ENCODE data around the gene POLDIP2.

POLDIP2 gene

GRCh38 chr17:28357061-28357900, at the start of gene POLDIP2:
TSS of gene POLDIP2 (minus strand) at chr17:28357527. CDS start at chr17:28357448, 79 bp downstream.
- peak; percentile 87 for DNase-seq (ENCODE audit: low spot score)

- no peak for DNase-seq (ENCODE audit: low spot score)
These were observed 49.1 kb upstream of the POLDIP2 start for GRCh38 chr17:28406473-28406814.

GRCh38 chr17:28405632-28406472, 48.5 kb upstream of the POLDIP2 start, which contains the start of gene SLC46A1:
TSS of gene SLC46A1 (minus strand) at chr17:28406212. CDS start at chr17:28406114, 98 bp downstream.
- DNase-seq (ENCODE audit: low spot score): no peak

- DNase-seq (ENCODE audit: low spot score): no peak
These were observed 47.7 kb upstream of the POLDIP2 start for GRCh38 chr17:28404812-28405570.

GRCh38 chr17:28404461-28404811, 47.1 kb upstream of the POLDIP2 start:
- DNase-seq (ENCODE audit: low spot score): no peak

GRCh38 chr17:28404007-28404406, 46.7 kb upstream of the POLDIP2 start:
- no peak for DNase-seq (ENCODE audit: low spot score)

GRCh38 chr17:28402844-28403243, 45.5 kb upstream of the POLDIP2 start:
- no peak for DNase-seq (ENCODE audit: low spot score)

GRCh38 chr17:28402224-28402630, 44.9 kb upstream of the POLDIP2 start:
- DNase-seq (ENCODE audit: low spot score): no peak

- DNase-seq (ENCODE audit: low spot score): no peak
These were observed 42.5 kb upstream of the POLDIP2 start for GRCh38 chr17:28399808-28400207.

- DNase-seq (ENCODE audit: low spot score): no peak
These were observed 41.1 kb upstream of the POLDIP2 start for GRCh38 chr17:28398280-28398981.

- no peak for DNase-seq (ENCODE audit: low spot score)
These were observed 40.5 kb upstream of the POLDIP2 start for GRCh38 chr17:28397687-28398279.

GRCh38 chr17:28397275-28397674, 39.9 kb upstream of the POLDIP2 start:
- DNase-seq (ENCODE audit: low spot score): no peak

- no peak for DNase-seq (ENCODE audit: low spot score)
These were observed 39.4 kb upstream of the POLDIP2 start for GRCh38 chr17:28396635-28397239.

- DNase-seq (ENCODE audit: low spot score): no peak
These were observed 38.6 kb upstream of the POLDIP2 start for GRCh38 chr17:28395968-28396367.

- no peak for DNase-seq (ENCODE audit: low spot score)
These were observed 38.1 kb upstream of the POLDIP2 start for GRCh38 chr17:28395426-28395825.

- DNase-seq (ENCODE audit: low spot score): peak; percentile 16
These were observed 37.2 kb upstream of the POLDIP2 start for GRCh38 chr17:28394337-28395116.

- DNase-seq (ENCODE audit: low spot score): no peak
These were observed 35.2 kb upstream of the POLDIP2 start for GRCh38 chr17:28392491-28392890.

- no peak for DNase-seq (ENCODE audit: low spot score)
These were observed 34.1 kb upstream of the POLDIP2 start for GRCh38 chr17:28391401-28391800.

- no peak for DNase-seq (ENCODE audit: low spot score)
These were observed 33.7 kb upstream of the POLDIP2 start for GRCh38 chr17:28390984-28391383.

GRCh38 chr17:28390563-28390962, 33.2 kb upstream of the POLDIP2 start:
- DNase-seq (ENCODE audit: low spot score): no peak

Measured in kidney capillary endothelial cell (primary cell).